Stimulated activated CD8-positive, alpha-beta memory T cell treated with anti-CD3 and anti-CD28 coated beads, Interleukin-7, amount 100 ng/mL, for 1 hour (primary cell): Measurements from ENCODE around the gene CMTM1.
"Not testable (repeated sequence)": the region's sequence is repeated elsewhere in the genome, so short reads cannot be mapped to it uniquely, and the experiment has no call there.

ENCODE experiments used
- DNase-seq, 2 donors: peaks; one replicate each; pipeline ENCODE4 v3.0.0-alpha.2; 2020; ENCODE audit warnings: low read depth in 2 of 2

Gene CMTM1

DNA sequence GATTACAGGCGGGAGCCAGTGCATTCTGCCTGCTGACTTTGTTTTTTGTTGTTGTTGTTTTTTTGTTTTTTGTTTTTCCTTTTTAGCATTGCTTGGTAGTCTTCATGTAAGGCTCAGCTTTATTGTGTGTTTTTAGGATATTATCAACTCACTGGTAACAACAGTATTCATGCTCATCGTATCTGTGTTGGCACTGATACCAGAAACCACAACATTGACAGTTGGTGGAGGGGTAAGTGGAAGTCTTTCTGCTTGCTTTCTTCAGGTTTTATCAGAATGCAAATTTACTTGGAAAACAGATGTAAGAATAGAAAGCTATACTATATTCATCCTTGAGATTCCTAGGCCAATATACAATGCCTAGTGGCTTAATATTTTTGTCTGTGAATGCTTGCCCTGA lies 3.3 kb upstream of the CMTM1 start:
- DNase-seq, result no peak

DNA sequence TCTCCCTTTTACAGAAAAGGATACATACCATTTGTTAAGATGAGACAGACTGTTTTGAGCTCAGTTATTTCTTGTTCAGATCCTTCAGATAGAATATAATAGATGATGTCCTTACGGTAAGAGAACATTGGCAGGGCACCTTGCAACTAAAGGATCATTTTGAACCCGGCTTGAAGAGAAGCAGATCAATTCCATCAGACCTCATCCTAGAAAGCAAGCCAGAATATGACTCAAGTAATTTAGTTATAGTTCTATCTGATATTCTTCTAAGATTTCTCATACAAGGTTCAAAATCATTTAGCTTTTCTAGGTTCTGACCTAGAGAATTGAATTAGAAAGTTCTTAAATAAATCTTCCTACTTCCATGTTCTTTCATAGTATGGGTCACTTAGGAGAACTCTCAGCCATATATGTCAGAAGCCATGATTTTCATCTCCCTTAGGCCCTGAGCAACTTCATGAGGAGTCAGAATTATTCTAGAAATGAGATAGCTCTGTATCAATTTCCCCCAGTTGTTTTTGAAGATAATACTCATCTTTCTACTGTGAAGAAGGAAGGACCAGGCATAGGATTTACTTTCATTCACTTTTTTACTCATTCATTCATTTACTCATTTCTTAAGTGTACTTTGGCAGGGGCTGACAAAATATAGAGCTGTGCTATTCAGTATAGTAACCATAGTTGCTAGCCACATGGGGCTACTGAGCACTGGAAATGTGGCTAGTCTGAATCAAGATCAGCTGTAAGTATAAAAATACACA lies 2.5 kb upstream of the CMTM1 start:
- DNase-seq, result no peak

DNA sequence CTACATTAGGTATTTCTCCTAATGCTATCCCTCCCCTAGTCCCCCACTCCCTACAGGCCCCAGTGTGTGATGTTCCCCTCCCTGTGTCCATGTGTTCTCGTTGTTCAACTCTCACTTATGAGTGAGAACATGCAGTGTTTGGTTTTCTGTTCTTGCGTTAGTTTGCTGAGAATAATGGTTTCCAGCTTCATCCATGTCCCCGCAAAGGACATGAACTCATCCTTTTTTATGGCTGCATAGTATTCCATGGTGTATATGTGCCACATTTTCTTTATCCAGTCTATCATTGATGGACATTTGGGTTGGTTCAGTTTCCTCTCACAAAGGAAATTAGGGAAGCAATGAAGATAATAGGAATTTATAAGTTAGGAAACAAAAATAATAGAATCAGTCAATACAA lies 1.0 kb downstream of the CMTM1 start:
- not testable (repeated sequence) for DNase-seq

DNA sequence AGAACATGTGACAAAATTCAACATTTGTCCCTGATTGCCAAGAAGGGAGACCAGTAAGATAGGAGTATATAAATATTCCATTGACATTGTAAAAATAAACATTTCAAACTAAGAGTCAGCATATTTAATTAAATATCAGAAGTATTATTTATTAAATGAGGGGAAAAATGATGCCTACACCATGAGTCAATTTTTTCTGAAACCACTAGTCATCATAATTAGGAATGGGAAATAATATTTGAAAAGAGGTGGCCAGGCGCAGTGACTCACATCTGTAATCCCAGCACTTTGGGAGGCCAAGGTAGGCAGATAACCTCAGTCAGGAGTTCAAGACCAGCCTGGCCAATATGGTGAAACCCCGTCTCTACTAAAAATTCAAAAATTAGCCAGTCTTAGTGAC lies 2.1 kb downstream of the CMTM1 start:
- no peak for DNase-seq

GRCh38 chr16:66569131-66569530 lies 2.9 kb downstream of the CMTM1 start:
- no peak for DNase-seq

- DNase-seq, result no peak
Measured at GRCh38 chr16:66569827-66570405, 3.7 kb downstream of the CMTM1 start.

DNA sequence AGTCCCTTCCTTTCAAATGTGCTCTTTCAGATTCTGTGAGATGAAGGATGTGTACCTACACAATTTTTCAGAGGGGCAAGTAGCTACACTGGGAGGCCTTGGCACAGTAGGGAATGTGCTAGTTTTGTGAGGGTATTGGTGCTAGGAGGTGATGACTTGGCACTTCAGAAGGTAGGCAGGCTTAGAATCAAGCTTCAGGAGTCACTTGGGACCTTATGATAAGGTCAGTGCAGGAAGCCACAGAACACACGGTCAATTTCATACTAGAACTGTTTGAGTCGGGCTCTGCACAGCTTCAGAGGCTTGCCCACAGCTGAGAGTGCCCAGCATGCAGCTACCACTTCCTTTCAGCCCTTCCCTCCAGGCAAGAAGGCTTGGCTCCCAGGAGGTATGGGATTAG lies 6.1 kb downstream of the CMTM1 start:
- DNase-seq, result no peak

DNA sequence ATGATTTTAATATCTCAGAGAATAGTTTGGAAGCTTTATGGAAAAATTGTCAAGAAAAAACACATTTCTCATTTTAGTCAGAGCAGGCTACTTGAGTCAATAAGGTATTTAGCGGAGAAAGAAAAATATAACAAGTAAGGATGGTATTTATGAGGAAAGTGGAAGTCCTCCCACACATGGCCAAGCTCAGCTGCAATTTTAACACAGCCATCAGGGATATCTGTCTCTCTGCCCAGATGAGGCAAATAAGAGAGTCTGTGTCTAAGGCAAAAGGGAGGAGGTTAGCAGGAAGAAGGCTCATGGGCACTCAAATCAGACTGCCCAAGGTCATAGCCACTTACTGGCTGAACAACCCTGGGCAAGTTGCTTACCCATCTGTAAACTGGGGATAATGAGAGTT lies 7.8 kb downstream of the CMTM1 start:
- no peak for DNase-seq

GRCh38 chr16:66574531-66574930 lies 8.3 kb downstream of the CMTM1 start:
- DNase-seq, result no peak

GRCh38 chr16:66575060-66575459 lies 8.8 kb downstream of the CMTM1 start:
- DNase-seq, result no peak

- no peak for DNase-seq
Measured at GRCh38 chr16:66576296-66576695, 10.1 kb downstream of the CMTM1 start.

- no peak for DNase-seq
Measured at GRCh38 chr16:66578651-66579531, 12.7 kb downstream of the CMTM1 start, which contains the start of gene CMTM2. Gene CMTM2 (plus strand): TSS chr16:66579463. CDS start chr16:66579608, 145 bp downstream.

- DNase-seq, result no peak
Measured at GRCh38 chr16:66580605-66581209, 14.5 kb downstream of the CMTM1 start.

DNA sequence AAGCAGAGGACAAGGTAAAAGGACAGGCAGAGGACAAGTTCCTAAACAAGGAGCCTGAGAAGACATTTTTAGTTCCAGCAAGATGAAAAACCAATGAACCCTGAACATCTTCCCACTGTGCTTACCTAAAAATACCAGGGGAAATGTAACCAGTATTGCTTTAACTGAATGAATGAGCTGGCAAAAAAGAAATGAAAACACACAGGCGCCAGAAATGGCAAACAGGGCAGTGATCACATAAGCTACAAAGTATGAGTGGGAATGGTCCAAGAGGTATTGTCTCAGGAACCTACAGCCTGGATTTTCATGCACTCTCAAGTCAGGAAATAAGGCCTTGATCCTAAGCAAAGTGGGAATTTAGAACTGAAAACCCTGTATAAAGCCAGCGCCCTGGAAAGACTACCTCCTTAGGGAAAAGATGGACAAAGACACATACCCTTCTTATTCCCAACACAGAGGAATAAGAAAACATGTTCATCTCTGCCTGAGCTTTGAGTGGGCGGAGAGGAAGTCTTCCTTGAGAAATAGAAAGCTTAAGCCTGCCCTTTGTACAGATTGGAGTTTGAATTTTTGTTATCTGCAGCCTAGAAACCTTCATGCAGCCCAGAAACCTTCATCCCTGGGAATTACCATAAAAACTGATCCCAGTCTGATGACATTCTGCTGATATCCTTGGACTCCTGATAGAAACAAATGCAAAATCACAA lies 15.2 kb downstream of the CMTM1 start:
- DNase-seq, result no peak

DNA sequence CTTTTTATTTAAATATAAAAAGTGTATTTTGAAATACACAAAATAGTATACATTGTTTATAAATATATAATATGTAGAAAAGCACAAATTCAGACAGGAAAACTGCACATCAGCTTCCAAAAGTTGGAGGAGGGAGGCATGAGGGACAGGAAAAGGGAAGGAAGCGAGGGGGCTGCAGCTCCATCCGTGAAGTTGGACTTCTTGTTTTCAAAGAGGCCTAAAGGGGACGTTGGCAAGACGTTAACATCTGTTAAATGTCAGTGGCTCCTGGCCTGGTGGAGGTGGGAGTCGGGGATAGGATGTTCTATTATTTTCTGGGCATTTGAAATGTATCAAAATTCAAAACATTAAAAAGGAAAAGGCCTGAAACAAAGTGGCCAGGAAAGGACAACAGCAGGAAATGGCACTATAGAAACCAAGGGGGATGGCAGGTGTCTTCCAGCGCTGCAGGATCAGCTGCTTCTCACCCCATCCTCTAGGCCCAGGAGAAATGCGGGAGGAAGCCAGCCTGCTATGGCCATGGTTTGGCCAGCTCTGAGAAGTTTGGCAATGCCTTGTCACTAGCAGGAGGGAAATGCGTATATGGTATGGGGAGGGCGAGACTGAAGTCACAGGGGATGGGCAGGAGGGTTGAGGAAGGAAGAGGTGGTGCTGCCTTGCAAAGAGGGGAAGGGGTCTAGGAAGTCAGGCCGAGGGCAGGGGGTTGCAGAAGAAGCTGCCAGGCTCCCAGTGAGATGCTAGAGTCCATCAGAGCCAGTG lies 19.4 kb downstream of the CMTM1 start:
- DNase-seq, result no peak

GRCh38 chr16:66587881-66588600 lies 21.8 kb downstream of the CMTM1 start:
- no peak for DNase-seq

DNA sequence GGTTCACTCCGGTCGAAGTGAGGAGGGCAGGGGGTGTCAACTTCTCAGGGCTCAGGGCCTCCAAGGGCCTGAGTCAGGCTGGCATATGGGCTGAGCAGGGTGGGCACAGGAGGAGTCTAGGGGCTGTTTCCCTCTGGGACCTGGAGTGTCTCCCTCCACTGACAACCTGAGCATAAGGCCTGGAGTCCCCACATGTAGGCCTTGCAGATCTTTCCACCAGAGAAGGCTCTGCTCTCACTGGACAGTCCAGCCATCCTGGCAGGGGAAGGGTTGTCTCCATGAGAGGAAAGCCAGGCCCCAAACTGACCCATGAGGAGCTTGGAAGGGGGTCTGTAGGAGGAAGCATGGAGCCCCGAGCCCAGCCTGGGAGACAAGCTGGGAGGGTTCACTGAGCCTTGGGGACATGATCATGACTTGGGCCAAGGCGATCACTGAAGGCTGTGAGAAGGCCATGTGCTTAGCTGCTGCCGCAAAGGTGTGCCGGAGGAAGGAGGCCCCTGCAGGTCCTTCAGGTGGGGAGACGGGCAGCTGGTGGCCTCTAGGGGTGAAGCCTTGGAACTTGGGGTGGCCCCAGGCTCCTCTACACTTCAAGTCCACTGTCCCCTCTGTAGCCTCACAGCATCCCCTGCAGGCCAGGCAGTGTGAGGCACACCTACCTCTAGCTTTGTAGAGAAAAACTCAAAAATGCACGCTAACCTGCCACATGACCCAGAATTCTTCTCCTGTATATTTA lies 22.9 kb downstream of the CMTM1 start:
- peak; percentile 21 to 37 for DNase-seq

GRCh38 chr16:66590322-66590721 lies 24.1 kb downstream of the CMTM1 start:
- DNase-seq, result no peak

- DNase-seq, result no peak
Measured at GRCh38 chr16:66591018-66591417, 24.8 kb downstream of the CMTM1 start.
